Lower leg skin (tissue), 4 donors: Measurements from ENCODE around the gene ADAMTS8. TPM values are rescaled to one million over a fixed set of nuclear protein-coding genes. Genes with fewer than 3 reads are reported as not detected.

ENCODE experiments used
- DNase-seq, 2 donors: peaks; one replicate each; pipeline ENCODE4 v3.0.0-alpha.2; 2019; ENCODE audit warnings: low spot score in 2 of 2
- H3K4me3 ChIP-seq: fragments of 200-600 bp; sonication (generic); 2 replicates; pipeline ENCODE4 v1.5.1; 2017; ENCODE audit warnings: mild to moderate bottlenecking, low read depth; ENCODE audit not compliant: poor library complexity, severe bottlenecking
- CTCF ChIP-seq, 3 donors: fragments of 450-650 bp; IDR thresholded peaks; one replicate each; pipeline ENCODE4 v1.5.1; 2016; ENCODE audit warnings: antibody characterized with exemption in 3 of 3, mild to moderate bottlenecking in 3 of 3, moderate library complexity in 2 of 3
- POLR2A ChIP-seq, 2 donors: fragments of 450-650 bp; IDR thresholded peaks; one replicate each; pipeline ENCODE4 v1.6.1; 2016 to 2017; ENCODE audit warnings: antibody characterized with exemption in 2 of 2, mild to moderate bottlenecking in 1 of 2, moderate library complexity in 1 of 2
- WGBS, 2 donors: methylation state at CpG; one replicate each; pipeline ENCODE4 v1.1.5; 2018; 5-methylcytosine and 5-hydroxymethylcytosine counted together
- intact Hi-C: fragments of 100-400 bp; cut with DNase I; formaldehyde crosslinking; loops from one replicate; pipeline ENCODE4 v1.15.0; 2023; ENCODE audit warnings: low total_unique reads
- total RNA-seq, 4 donors: library from RNA; depleted of rRNA; stranded (reverse); fragments of >200 nt; gene quantifications; one replicate each; pipeline ENCODE4 v1.1.0, GENCODE V29; 2016

ADAMTS8 gene
- total RNA-seq, 4 donors from 2014 or later: 0.15 to 1.4 (median 0.81) TPM; not detected in 1

GRCh38 chr11:130457623-130458409 lies 29.4 kb upstream of the ADAMTS8 start:
- WGBS, 2 donors: 35 to 45% methylated on average over 20 of the region's 20 CpGs

GRCh38 chr11:130456286-130456685 lies 27.9 kb upstream of the ADAMTS8 start:
- DNase-seq: no peak
- intact Hi-C loops: no loop called here
- H3K4me3 ChIP-seq: no peak overlapping the region
- no peak for TF ChIP-seq POLR2A (IDR thresholded peaks at IDR 0.05)
- TF ChIP-seq CTCF (IDR thresholded peaks at IDR 0.05): no peak
- 64 to 75% methylated on average over 3 of the region's 3 CpGs for WGBS, 2 donors

More at GRCh38 chr11:130457623-130458409, 29.4 kb upstream of the ADAMTS8 start:
- no peak for DNase-seq
- no peak overlapping the region for H3K4me3 ChIP-seq
- no peak for TF ChIP-seq CTCF (IDR thresholded peaks at IDR 0.05)
- no peak for TF ChIP-seq POLR2A (IDR thresholded peaks at IDR 0.05)
- intact Hi-C loops: no loop called here

- no peak for TF ChIP-seq POLR2A (IDR thresholded peaks at IDR 0.05)
- no peak for TF ChIP-seq CTCF (IDR thresholded peaks at IDR 0.05)
- no peak for DNase-seq
- intact Hi-C loops: no loop called here
- WGBS, 2 donors: 70 to 72% methylated on average over 15 of the region's 15 CpGs
- no peak overlapping the region for H3K4me3 ChIP-seq
Observed at GRCh38 chr11:130455483-130456127, 27.2 kb upstream of the ADAMTS8 start.

- intact Hi-C loops: no loop called here
- 60 to 61% methylated on average over 12 of the region's 12 CpGs for WGBS, 2 donors
- H3K4me3 ChIP-seq: no peak overlapping the region
- TF ChIP-seq CTCF (IDR thresholded peaks at IDR 0.05) (no peak), POLR2A (IDR thresholded peaks at IDR 0.05) (no peak)
- no peak for DNase-seq
Observed at GRCh38 chr11:130454491-130455252, 26.3 kb upstream of the ADAMTS8 start.

GRCh38 chr11:130452940-130453339 lies 24.5 kb upstream of the ADAMTS8 start:
- intact Hi-C loops: no loop called here
- TF ChIP-seq CTCF (IDR thresholded peaks at IDR 0.05) (no peak), POLR2A (IDR thresholded peaks at IDR 0.05) (no peak)
- WGBS, 2 donors: 62 to 77% methylated on average over 6 of the region's 6 CpGs
- no peak for DNase-seq
- H3K4me3 ChIP-seq: no peak overlapping the region
